OCI-M1 (cell line): ENCODE measurements around the gene WNT9A.
A peak's percentile ranks its signal among the peaks of the same experiment; 100 is the strongest.

ENCODE experiments used
- DNase-seq: peaks from one replicate; lab custom pipeline; 2025; lab: John Stamatoyannopoulos, UW

Gene WNT9A

GRCh38 chr1:227941509-227942020 is 6.2 kb downstream of the WNT9A start:
- no peak for DNase-seq

- DNase-seq, result no peak
Measured at GRCh38 chr1:227940791-227941241, 6.9 kb downstream of the WNT9A start.

DNA sequence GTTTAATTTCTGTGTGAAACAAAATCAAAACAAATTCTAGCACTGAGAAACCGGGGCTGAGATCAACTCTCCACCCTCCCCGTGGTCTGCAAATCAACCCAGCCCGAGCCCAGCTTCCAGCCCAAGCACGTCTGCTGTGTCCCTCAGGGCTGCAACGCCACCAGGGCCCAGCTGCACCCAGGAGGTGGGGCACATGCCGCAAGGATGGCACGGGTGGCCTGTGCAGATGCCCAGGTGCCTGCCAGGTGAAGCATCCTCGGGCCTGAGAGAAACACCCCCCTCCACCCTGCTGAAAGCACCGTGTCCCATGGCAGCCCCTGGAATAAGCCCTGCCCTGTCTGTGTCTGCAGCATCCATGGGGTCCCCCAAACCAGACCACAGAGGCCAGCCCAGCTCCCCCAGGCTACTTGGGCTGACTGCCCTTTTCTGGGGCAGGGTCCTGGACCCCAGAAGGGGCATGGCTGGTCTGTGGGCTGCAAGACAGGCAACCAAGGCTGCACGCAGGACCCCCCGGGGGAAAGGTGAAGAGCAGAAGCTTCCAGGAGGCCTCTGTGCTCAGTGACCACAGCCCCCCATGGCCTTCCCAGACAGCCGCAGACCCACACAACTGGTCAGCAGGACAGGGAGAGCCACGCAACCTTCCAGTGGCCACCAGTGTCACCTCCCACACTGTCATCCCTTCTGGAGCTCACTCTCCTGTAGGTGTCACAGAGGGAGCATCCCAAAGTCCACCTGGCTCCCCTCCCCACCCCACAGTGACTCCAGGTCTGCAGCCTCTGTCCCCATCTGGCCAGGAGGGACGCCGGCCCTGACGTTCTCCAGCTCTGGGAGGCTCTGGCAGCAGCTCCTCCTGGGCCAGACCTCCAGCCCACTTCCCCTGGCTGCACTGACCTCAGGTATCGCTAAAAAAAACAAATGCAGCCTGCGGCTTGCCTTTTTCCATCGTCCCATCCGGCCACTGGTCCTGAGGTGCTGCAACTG is 7.7 kb downstream of the WNT9A start:
- no peak for DNase-seq

DNA sequence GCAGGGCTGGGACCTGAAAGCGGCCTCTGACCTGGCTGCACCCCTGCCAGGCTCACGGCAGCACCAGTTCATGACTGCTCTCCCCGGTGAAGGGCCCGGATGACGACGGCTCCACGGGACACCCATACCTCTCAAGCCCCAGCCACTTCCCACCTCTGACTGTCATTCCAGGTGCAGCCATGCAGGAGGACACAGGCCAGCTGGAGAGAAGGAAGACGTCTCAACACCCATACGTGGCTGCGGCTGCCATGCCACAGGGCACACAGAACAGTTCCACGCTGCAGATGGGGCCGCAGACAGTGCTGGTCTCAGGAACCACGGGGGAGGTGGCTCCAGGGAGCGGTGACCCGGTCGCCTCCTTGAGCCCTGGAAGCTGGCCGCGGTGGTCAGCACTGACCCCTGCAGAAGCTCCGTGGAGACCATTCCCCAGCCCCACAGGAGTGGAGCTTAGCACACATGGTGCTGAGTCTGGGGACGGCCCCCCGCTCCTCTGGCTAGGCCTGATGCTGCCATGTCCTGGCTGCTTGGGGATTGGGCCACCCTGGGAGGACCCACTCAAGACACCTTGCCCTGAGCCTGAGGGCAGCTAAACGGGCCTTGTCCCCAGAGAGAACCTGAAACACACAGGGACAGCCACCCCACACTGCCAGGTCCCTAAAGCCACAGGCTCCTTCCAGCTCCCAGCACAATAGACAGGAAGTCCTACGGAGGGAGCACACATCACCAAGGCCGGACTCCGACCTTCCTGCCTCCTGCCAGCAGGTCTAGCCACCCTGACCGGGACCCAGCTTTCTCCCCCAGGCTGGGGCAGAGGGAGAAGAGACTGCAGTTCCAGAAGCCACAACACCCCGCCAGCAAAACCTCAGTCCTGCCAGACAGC is 8.6 kb downstream of the WNT9A start:
- no peak for DNase-seq

GRCh38 chr1:227938276-227938675 is 9.5 kb downstream of the WNT9A start:
- no peak for DNase-seq

GRCh38 chr1:227937838-227938145 is 9.9 kb downstream of the WNT9A start:
- no peak for DNase-seq

- DNase-seq, result no peak
Measured at GRCh38 chr1:227937031-227937837, 10.5 kb downstream of the WNT9A start.

DNA sequence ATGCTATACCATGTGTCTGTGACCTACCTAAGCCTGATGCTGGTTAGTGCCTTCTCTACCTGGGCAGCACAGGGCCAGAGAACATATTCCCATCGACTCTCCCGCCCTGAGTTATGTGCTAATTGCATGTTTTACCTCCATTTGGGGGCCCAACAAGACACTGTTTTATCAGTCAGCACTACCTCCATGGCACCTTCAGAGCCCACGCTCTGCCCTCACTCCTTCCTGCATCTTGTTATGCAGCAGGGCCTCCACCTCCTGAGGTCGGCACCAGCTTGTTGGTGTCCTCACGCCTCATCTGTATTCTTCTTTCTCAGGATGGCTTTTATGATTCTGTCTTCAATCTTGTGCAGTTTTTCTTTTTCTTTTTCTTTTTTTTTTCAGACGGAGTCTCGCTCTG is 11.9 kb downstream of the WNT9A start:
- DNase-seq, result no peak

DNA sequence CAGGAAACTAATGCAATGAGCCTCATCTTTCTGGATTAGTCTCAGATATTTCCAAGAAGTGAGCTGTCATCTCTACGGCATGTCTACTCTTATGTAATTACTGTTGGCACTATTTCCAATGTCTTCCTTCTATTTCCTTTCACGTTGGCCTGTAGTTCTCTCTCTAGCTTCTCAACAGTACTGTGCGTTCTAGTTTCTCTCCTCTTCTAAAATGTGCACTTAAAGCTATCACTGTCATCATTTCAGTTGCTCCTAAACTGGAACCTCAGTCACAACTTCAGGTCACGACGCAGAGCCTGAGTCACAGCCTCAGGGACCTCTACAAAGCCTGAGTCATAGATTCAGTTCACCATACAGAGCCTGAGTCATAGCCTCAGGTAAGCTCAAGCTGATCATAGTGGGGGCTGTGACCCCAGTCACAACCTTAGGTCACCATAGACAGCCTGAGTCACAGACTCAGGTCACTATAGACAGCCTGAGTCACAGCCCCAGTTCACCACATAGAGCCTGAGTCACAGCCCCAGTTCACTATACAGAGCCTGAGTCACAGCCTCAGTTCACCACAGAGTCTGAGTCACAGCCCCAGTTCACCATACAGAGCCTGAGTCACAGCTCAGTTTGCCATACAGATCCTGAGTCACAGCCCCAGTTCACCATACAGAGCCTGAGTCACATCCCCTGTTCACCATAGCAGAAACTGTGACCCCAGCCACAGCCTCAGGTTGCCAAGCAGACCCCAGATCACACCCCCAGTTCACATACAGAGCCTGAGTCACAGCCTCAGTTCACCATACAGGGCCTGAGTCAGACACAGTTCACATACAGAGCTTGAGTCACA is 13.0 kb downstream of the WNT9A start:
- peak; percentile 65 for DNase-seq

DNA sequence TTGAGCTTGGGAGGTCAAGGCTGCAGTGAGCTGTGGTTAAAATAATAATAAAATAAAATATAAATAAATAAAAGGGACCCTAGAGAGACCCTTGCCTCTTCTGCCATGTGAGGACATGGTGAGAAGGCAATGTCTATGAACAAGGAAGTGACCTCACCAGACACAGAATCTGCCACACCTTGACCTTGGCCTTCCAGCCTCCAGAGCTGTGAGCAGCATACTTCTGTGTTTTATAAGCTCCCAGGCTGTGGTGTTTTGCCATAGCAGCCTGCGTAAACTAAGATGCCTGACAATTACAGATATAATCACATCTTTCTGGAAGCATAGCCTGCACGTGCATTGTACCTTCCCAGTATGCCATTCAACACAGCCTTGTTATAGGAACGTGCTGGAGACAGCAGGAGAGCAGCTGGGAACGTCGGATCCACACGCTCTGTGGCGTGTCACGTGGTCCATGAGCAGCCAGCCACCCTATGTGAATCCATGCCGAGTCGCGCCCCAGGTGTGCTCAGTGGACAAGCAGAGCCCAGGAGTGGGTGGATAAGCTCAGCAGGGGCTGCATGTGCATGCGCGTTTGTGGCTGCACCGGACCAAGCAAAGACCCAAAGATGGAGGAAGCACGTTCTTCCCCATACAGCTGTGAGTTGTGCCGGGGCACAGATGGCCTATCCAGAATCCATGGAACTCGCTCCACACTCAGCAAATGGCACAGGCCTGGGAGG is 17.8 kb downstream of the WNT9A start:
- DNase-seq, result no peak

- no peak for DNase-seq
Measured at GRCh38 chr1:227928811-227929375, 18.8 kb downstream of the WNT9A start.

DNA sequence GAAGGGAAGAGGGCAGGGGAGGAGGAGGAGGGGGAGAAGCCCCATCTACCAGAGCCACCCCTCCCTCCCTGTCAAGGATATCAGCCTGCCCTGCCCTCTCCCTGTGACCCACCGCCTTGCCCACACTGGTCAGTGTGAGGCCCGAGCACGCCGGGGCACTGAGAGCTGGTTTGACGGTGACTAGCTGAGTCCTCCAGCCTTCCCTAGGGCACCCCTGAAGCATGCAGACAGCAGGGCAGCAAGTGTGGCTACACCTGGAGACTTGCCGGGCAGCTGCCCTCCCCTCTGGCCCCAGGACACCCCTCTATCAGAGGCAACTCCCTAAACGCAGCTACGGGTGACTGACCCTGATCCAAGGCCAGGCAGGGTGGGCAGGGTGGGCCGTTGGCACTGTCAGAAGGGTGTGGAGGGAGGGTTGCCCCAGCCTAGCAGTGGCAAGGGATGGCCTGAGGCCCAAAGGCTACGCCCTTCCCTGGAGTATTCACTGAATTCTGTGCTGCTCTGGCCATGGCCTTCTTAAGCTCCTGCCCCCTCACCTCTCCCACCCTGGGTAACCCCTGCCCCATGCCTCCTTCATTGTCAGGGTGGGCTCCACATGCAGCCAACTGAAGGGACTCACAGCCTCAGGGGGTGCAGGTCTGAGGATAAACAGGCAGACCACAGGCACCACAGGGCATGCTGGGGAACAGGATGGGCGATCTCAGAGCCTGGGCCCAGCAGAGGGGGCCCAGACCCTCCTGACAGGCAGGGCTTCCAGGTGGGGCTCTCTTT is 19.6 kb downstream of the WNT9A start:
- DNase-seq, result no peak

- DNase-seq, result no peak
Measured at GRCh38 chr1:227926896-227927885, 20.5 kb downstream of the WNT9A start.

DNA sequence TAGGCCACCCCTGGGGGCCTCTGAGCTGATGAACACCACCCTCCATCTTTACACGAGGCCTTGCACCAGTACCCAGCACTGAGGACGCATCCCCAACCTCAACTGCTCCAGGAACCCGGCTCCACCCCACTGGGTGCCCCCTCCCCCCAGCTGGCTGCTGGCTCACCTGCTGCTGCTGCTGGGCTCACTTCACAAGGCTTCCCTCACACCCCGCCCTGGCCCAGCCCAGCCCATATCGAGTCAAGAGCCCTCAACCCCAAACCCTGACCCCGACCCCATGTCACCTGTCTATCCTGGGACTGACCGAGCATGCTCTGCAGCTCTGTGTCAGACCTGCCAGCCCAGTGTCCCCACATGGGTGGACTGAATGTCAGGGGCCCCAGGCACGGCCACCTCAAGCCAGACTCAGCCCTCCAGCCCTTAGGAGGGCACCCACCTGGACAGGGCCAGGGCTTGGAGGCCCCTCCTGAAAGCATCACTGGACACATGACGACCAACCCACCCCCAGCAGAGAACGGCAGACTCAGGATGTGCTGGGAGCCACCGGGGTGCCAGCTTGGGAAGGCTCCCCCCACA is 21.4 kb downstream of the WNT9A start:
- no peak for DNase-seq

- DNase-seq, result no peak
Measured at GRCh38 chr1:227925582-227926198, 22.0 kb downstream of the WNT9A start.

GRCh38 chr1:227924833-227925574 is 22.7 kb downstream of the WNT9A start:
- DNase-seq, result no peak
